ENCODE measurements around the gene ZFYVE28. TPM values are rescaled to one million over a fixed set of nuclear protein-coding genes. Genes with fewer than 3 reads are reported as not detected.

Gene ZFYVE28
- total RNA-seq, 1 experiment from 2014 or later, result 19.2 TPM

DNA sequence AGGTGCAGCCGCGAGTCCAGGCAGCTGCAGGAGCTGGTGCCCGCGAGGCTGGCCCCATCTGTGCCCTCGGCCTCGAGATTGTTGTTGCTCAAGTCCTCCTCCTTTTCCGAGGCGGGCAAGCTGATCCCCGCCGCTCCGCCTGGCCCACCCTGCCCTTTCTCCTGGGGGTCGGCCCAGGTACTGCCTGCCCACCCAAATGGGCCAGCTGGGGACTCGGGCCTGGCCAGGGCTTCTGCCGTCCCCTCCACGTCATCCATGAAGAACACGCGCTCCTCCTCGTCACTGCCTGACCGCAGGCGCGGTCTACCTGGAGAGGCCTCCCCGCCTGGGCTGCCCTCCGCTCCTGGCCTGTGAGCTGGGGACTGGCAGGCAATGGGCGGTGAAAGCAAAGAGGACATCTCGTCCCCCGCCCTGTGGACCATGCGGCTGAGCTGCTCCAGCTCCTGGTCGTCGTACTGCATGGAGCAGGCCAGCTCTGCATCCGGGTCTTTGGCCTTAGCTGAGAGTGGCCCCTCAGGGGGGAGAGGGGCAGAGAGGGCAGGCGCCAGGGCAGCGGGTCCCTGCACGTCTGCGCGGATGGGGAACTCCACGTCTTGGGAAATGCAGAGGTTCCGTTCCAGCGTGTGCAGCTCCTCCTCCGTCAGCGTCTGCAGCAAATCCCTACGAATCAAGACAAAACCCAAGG is 113.4 kb downstream of the ZFYVE28 start:
- BruUV-seq (replicated peaks), result no TSS peak
- Histone ChIP-seq H3K27me3 (ENCODE audit: insufficient read depth, low read length) (no peaks in the 10 kb centered on the region), H4K20me1 (ENCODE audit: insufficient read depth) (no peaks in the 10 kb centered on the region), H3K9me2 (ENCODE audit: insufficient read depth) (no peaks in the 10 kb centered on the region), H3K9ac (ENCODE audit: low read length) (no peak overlapping the region), H3K9me3 (ENCODE audit: control insufficient read depth in 1 of 2, insufficient read depth in 1 of 2, low read depth in 1 of 2, low read length in 2 of 2) (no peaks in the 10 kb centered on the region), H3K4me1 (ENCODE audit: control insufficient read depth in 1 of 2, insufficient read depth in 2 of 2, low read length in 2 of 2) (no peaks in the 10 kb centered on the region), H3K4me2 (ENCODE audit: low read length) (no peak overlapping the region), H3K36me3 (ENCODE audit: control insufficient read depth in 1 of 2, insufficient read depth in 2 of 2, low read length in 2 of 2) (no peaks in the 10 kb centered on the region; a peak in 1 of 4 replicates), H3K79me2 (ENCODE audit: insufficient read depth, low read length) (no peaks in the 10 kb centered on the region), H2AFZ (ENCODE audit: low read depth, low read length, poor library complexity, severe bottlenecking) (no peak overlapping the region), H3K27ac (ENCODE audit: low read depth, low read length) (no peak overlapping the region), H3K4me3 (replicated peaks in 1 of 2; ENCODE audit: low read depth in 1 of 2, low read length in 2 of 2) (no peak overlapping the region)
- RAD21 ChIA-PET (ENCODE audit: low non-redundant PET in 1 of 2, low total read pairs in 2 of 2, uncharacterized antibody in 2 of 2, unreplicated experiment in 2 of 2), result no interaction called here
- no peak for ATAC-seq
- POLR2A ChIA-PET, result no interaction called here
- no peak for TF ChIP-seq CBX3 (IDR thresholded peaks at IDR 0.05; ENCODE audit: low read depth)
- TF ChIP-seq CEBPB (IDR thresholded peaks at IDR 0.05; ENCODE audit: low read depth), result no peak
- no peak for TF ChIP-seq EZH2phosphoT487 (IDR thresholded peaks at IDR 0.05; ENCODE audit: borderline replicate concordance)
- TF ChIP-seq ZFX (IDR thresholded peaks at IDR 0.05), result no peak
- no peak for TF ChIP-seq REST (IDR thresholded peaks at IDR 0.05; ENCODE audit: low read depth)
- TF ChIP-seq SRF (IDR thresholded peaks at IDR 0.05; ENCODE audit: low read depth), result no peak
- TF ChIP-seq SIN3A (IDR thresholded peaks at IDR 0.05; ENCODE audit: low read depth), result no peak
- no peak for TF ChIP-seq SP1 (IDR thresholded peaks at IDR 0.05; ENCODE audit: low read depth)
- no peak for TF ChIP-seq FOSL1 (IDR thresholded peaks at IDR 0.05; ENCODE audit: low read depth)
- TF ChIP-seq, protein P1, sequence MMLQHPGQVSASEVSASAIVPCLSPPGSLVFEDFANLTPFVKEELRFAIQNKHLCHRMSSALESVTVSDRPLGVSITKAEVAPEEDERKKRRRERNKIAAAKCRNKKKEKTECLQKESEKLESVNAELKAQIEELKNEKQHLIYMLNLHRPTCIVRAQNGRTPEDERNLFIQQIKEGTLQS (IDR thresholded peaks at IDR 0.05), result no peak
- TF ChIP-seq EZH2 (IDR thresholded peaks at IDR 0.05), result no peak
- TF ChIP-seq POLR2A (IDR thresholded peaks at IDR 0.05; ENCODE audit: borderline replicate concordance, extremely low read depth, insufficient read depth, insufficient read length), result no peak
- TF ChIP-seq, protein P2, sequence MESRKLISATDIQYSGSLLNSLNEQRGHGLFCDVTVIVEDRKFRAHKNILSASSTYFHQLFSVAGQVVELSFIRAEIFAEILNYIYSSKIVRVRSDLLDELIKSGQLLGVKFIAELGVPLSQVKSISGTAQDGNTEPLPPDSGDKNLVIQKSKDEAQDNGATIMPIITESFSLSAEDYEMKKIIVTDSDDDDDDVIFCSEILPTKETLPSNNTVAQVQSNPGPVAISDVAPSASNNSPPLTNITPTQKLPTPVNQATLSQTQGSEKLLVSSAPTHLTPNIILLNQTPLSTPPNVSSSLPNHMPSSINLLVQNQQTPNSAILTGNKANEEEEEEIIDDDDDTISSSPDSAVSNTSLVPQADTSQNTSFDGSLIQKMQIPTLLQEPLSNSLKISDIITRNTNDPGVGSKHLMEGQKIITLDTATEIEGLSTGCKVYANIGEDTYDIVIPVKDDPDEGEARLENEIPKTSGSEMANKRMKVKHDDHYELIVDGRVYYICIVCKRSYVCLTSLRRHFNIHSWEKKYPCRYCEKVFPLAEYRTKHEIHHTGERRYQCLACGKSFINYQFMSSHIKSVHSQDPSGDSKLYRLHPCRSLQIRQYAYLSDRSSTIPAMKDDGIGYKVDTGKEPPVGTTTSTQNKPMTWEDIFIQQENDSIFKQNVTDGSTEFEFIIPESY (IDR thresholded peaks at IDR 0.05; ENCODE audit: extremely low read depth, insufficient replicate concordance, low read length), result no peak
- no peak for TF ChIP-seq RAD21 (IDR thresholded peaks at IDR 0.05; ENCODE audit: low read depth)
- intact Hi-C loops (cut with micrococcal nuclease), result no loop called here
- CTCF ChIA-PET, result no interaction called here
- DNase-seq (ENCODE audit: low read depth, low spot score), result no peak

All from HCT116 (cell line).